Trophoblast cell (in vitro differentiated cells and primary cell): ENCODE measurements around the gene ATXN1.

Source experiments
- DNase-seq, 2 donors: peaks; one replicate each; pipeline ENCODE4 v3.0.0-alpha.2; 2016
- H2AFZ ChIP-seq: 2 replicates; pipeline ENCODE4 v1.6.1; 2013; ENCODE audit warnings: low read length, moderate library complexity, mild to moderate bottlenecking; ENCODE audit not compliant: insufficient read depth, poor library complexity
- H2AK5ac ChIP-seq: 2 replicates; pipeline ENCODE4 v1.6.1; 2013; ENCODE audit warnings: mild to moderate bottlenecking, low read length
- H2BK120ac ChIP-seq: 2 replicates; pipeline ENCODE4 v1.6.1; 2013; ENCODE audit warnings: low read length, mild to moderate bottlenecking, moderate library complexity; ENCODE audit not compliant: insufficient read depth, poor library complexity
- H2BK12ac ChIP-seq: 2 replicates; pipeline ENCODE4 v1.6.1; 2013; ENCODE audit warnings: mild to moderate bottlenecking, low read length, moderate library complexity
- H2BK5ac ChIP-seq: 2 replicates; pipeline ENCODE4 v1.6.1; 2013; ENCODE audit warnings: low read length, low read depth, moderate library complexity, mild to moderate bottlenecking; ENCODE audit not compliant: poor library complexity
- H3K14ac ChIP-seq: 2 replicates; pipeline ENCODE4 v1.6.1; 2013; ENCODE audit warnings: mild to moderate bottlenecking, low read length
- H3K18ac ChIP-seq: 2 replicates; pipeline ENCODE4 v1.6.1; 2013; ENCODE audit warnings: mild to moderate bottlenecking, low read length
- H3K23ac ChIP-seq: 2 replicates; pipeline ENCODE4 v1.6.1; 2013; ENCODE audit warnings: low read length
- H3K27ac ChIP-seq: 2 replicates; pipeline ENCODE4 v1.5.1; 2013; ENCODE audit warnings: low read depth, mild to moderate bottlenecking, inconsistent platforms, low read length, moderate library complexity
- H3K27me3 ChIP-seq: 2 replicates; pipeline ENCODE4 v1.6.1; 2013; ENCODE audit warnings: inconsistent platforms, mild to moderate bottlenecking, low read length, moderate library complexity; ENCODE audit not compliant: insufficient read depth
- H3K36me3 ChIP-seq, 2 experiments: 1 replicate in 1 of 2; 2 replicates in 1 of 2; pipeline ENCODE4 v1.6.1; 2013; ENCODE audit warnings: low read length in 2 of 2, mild to moderate bottlenecking in 2 of 2, moderate library complexity in 1 of 2; ENCODE audit not compliant: insufficient read depth in 2 of 2, control insufficient read depth in 1 of 2
- H3K4ac ChIP-seq: 2 replicates; pipeline ENCODE4 v1.6.1; 2013; ENCODE audit warnings: low read depth, mild to moderate bottlenecking, low read length, moderate library complexity
- H3K4me1 ChIP-seq, 2 experiments: 1 replicate in 1 of 2; 2 replicates in 1 of 2; pipeline ENCODE4 v1.6.1; 2013; ENCODE audit warnings: low read length in 2 of 2, mild to moderate bottlenecking in 2 of 2, moderate library complexity in 1 of 2; ENCODE audit not compliant: insufficient read depth in 2 of 2, control insufficient read depth in 1 of 2
- H3K4me2 ChIP-seq: 2 replicates; pipeline ENCODE4 v1.6.1; 2013; ENCODE audit warnings: inconsistent platforms, mild to moderate bottlenecking, low read length, moderate library complexity
- H3K4me3 ChIP-seq: 2 replicates; pipeline ENCODE4 v1.5.1; 2013; ENCODE audit warnings: mild to moderate bottlenecking, low read depth, low read length, inconsistent platforms
- H3K79me1 ChIP-seq: one replicate; pipeline ENCODE4 v1.6.1; 2013; ENCODE audit warnings: low read length
- H3K79me2 ChIP-seq: 2 replicates; pipeline ENCODE4 v1.6.1; 2013; ENCODE audit warnings: low read length, mild to moderate bottlenecking; ENCODE audit not compliant: control insufficient read depth, insufficient read depth, poor library complexity
- H3K9ac ChIP-seq: 2 replicates; pipeline ENCODE4 v1.6.1; 2013; ENCODE audit warnings: mild to moderate bottlenecking, low read length
- H3K9me3 ChIP-seq: 2 replicates; pipeline ENCODE4 v1.6.1; 2013; ENCODE audit warnings: low read depth, mild to moderate bottlenecking, control low read depth, inconsistent platforms, low read length; ENCODE audit not compliant: insufficient read depth
- H4K12ac ChIP-seq: 2 replicates; pipeline ENCODE4 v1.6.1; 2013; ENCODE audit warnings: low read depth, mild to moderate bottlenecking, low read length, moderate library complexity
- H4K8ac ChIP-seq: 2 replicates; pipeline ENCODE4 v1.6.1; 2013; ENCODE audit warnings: low read depth, mild to moderate bottlenecking, low read length, moderate library complexity
- H4K91ac ChIP-seq: one replicate; pipeline ENCODE4 v1.6.1; 2013; ENCODE audit warnings: low read depth, mild to moderate bottlenecking, low read length, moderate library complexity
- WGBS: extraction: QIAGEN DNeasy Blood & Tissue Kit; methylation state at CpG from one replicate; pipeline ENCODE4 v1.1.7; 2013; ENCODE audit warnings: missing lambda C conversion rate; ENCODE audit not compliant: insufficient read length, insufficient coverage; ENCODE audit errors: extremely low coverage; 5-methylcytosine and 5-hydroxymethylcytosine counted together

Gene ATXN1

GRCh38 chr6:16523606-16524379 lies 237.5 kb downstream of the ATXN1 start:
- Histone ChIP-seq H3K14ac (no peak overlapping the region), H3K18ac (no peak overlapping the region), H3K36me3 (peaks cover 1 to 2% of the 10 kb centered on the region in 2 experiments), H4K8ac (no peak overlapping the region), H2AFZ (no peak overlapping the region), H3K79me1 (no peaks in the 10 kb centered on the region), H3K79me2 (no peaks in the 10 kb centered on the region), H4K91ac (no peak overlapping the region), H2BK5ac (no peak overlapping the region), H3K9me3 (no peaks in the 10 kb centered on the region), H2BK12ac (no peak overlapping the region), H3K4ac (no peak overlapping the region), H2BK120ac (no peak overlapping the region), H3K23ac (no peak overlapping the region), H2AK5ac (no peak overlapping the region), H4K12ac (no peak overlapping the region), H3K4me1 (peaks cover 0 to 10% of the 10 kb centered on the region in 2 experiments), H3K9ac (no peak overlapping the region), H3K4me3 (no peak overlapping the region), H3K27me3 (no peaks in the 10 kb centered on the region), H3K4me2 (no peak overlapping the region), H3K27ac (no peak overlapping the region)
- DNase-seq = peak; percentile 54 to 55
- WGBS = no CpG with 5 or more reads among the region's 10 CpGs

- Histone ChIP-seq H3K18ac (no peak overlapping the region), H2BK12ac (no peak overlapping the region), H3K14ac (no peak overlapping the region), H4K8ac (no peak overlapping the region), H3K79me2 (no peaks in the 10 kb centered on the region), H3K27me3 (no peaks in the 10 kb centered on the region), H3K4ac (no peak overlapping the region), H2AK5ac (no peak overlapping the region), H3K36me3 (peaks cover 1 to 2% of the 10 kb centered on the region in 2 experiments), H3K27ac (no peak overlapping the region), H3K9ac (no peak overlapping the region), H2BK5ac (no peak overlapping the region), H2AFZ (no peak overlapping the region), H3K79me1 (no peaks in the 10 kb centered on the region), H2BK120ac (no peak overlapping the region), H3K4me1 (peaks cover 0 to 10% of the 10 kb centered on the region in 2 experiments), H3K4me2 (no peak overlapping the region), H3K4me3 (no peak overlapping the region), H3K23ac (no peak overlapping the region), H3K9me3 (no peaks in the 10 kb centered on the region), H4K91ac (no peak overlapping the region), H4K12ac (no peak overlapping the region)
- no CpG with 5 or more reads among the region's 6 CpGs for WGBS
- no peak for DNase-seq
These were observed 238.3 kb downstream of the ATXN1 start for GRCh38 chr6:16522937-16523336.

- Histone ChIP-seq H3K4ac (no peak overlapping the region), H2BK5ac (no peak overlapping the region), H3K4me1 (peaks cover 0 to 10% of the 10 kb centered on the region in 2 experiments), H3K18ac (no peak overlapping the region), H4K91ac (no peak overlapping the region), H3K27ac (no peak overlapping the region), H2BK120ac (no peak overlapping the region), H3K14ac (no peak overlapping the region), H3K79me1 (no peaks in the 10 kb centered on the region), H4K12ac (no peak overlapping the region), H2AK5ac (no peak overlapping the region), H3K9ac (no peak overlapping the region), H2AFZ (no peak overlapping the region), H3K4me2 (no peak overlapping the region), H3K9me3 (no peaks in the 10 kb centered on the region), H2BK12ac (no peak overlapping the region), H3K4me3 (no peak overlapping the region), H3K36me3 (peaks cover 1 to 2% of the 10 kb centered on the region in 2 experiments), H3K79me2 (no peaks in the 10 kb centered on the region), H4K8ac (no peak overlapping the region), H3K23ac (no peak overlapping the region), H3K27me3 (no peaks in the 10 kb centered on the region)
- DNase-seq = no peak
- WGBS = no CpG with 5 or more reads among the region's 7 CpGs
These were observed 239.7 kb downstream of the ATXN1 start for GRCh38 chr6:16521528-16521927.

- Histone ChIP-seq H3K4me3 (no peak overlapping the region), H4K91ac (no peak overlapping the region), H3K27ac (no peak overlapping the region), H3K23ac (no peak overlapping the region), H3K9me3 (no peaks in the 10 kb centered on the region), H3K18ac (no peak overlapping the region), H2BK5ac (no peak overlapping the region), H4K8ac (no peak overlapping the region), H3K27me3 (no peaks in the 10 kb centered on the region), H4K12ac (no peak overlapping the region), H3K9ac (no peak overlapping the region), H3K4me1 (peaks cover 0 to 10% of the 10 kb centered on the region in 2 experiments), H3K79me2 (no peaks in the 10 kb centered on the region), H2BK12ac (no peak overlapping the region), H3K14ac (no peak overlapping the region), H3K79me1 (no peaks in the 10 kb centered on the region), H2AK5ac (no peak overlapping the region), H3K36me3 (peaks cover 1 to 2% of the 10 kb centered on the region in 2 experiments), H2BK120ac (no peak overlapping the region), H2AFZ (no peak overlapping the region), H3K4me2 (no peak overlapping the region), H3K4ac (no peak overlapping the region)
- no CpG with 5 or more reads among the region's 9 CpGs for WGBS
- DNase-seq = peak; percentile 93 to 95
These were observed 241.7 kb downstream of the ATXN1 start for GRCh38 chr6:16519265-16520242.
